ENCODE data around the gene PCDHGC3. TPM values are rescaled to one million over a fixed set of nuclear protein-coding genes. Genes with fewer than 3 reads are reported as not detected.
A peak's percentile ranks its signal among the peaks of the same experiment; 100 is the strongest.

PCDHGC3 gene
- total and polyA plus RNA-seq, 9 of the 15 experiments (the other 6 are each of a cell fraction or from before 2014, with no cell fraction given), result 0.07 TPM; not detected in 8

DNA sequence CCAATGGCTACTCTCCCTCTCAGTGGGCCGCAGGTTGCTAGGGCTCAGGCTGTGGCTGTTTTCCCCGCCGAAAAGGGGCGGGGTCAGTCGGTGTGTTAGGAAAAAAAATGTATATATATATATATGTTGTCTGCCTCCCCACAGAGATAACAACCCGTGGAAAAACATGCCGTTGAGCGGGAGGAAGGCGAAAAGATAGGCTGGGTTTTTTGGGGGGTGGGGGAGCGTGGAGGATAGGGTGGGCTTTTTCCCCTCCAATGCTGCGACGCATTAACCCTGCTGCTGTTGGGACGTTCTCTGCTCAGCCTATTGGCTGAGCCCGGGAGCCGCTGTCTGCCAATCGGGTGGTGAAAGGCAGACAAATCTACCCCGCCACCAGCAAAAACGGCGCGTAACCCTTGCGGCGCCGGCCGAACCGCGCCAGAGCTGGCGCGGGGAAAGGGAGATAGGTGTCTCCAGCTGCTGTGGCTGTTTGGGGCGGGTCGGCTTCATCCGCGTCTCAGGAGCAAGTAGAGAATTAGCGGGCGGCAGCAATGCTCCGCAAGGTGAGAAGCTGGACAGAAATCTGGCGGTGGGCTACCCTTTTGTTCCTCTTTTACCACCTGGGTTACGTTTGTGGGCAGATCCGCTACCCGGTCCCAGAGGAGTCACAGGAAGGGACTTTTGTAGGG lies 9.0 kb downstream of the PCDHGC3 start, which contains the start of gene PCDHGC4:
TSS of gene PCDHGC4 (plus strand) at position 390 of the 671 bp plus-strand sequence. CDS start at position 534, 144 bp downstream.
- Histone ChIP-seq H3K9me3 (replicated peaks; ENCODE audit: control insufficient read depth, insufficient read depth, low read depth, low read length) (no peaks in the 10 kb centered on the region), H3K4me2 (ENCODE audit: insufficient read depth, low read length) (no peak within 1 kb of the TSS), H3K79me2 (ENCODE audit: control insufficient read depth, insufficient read depth, low read length) (no peaks in the 10 kb centered on the region), H3K9me1 (ENCODE audit: control insufficient read depth, insufficient read depth, low read length) (no peaks in the 10 kb centered on the region), H3K27me3 (ENCODE audit: control insufficient read depth in 2 of 2, insufficient read depth in 2 of 2, low read length in 2 of 2) (peaks cover 49 to 54% of the 10 kb centered on the region in 2 experiments), H3K9ac (ENCODE audit: insufficient read depth in 1 of 2, low read depth in 2 of 2, low read length in 2 of 2) (peak within 1 kb of the TSS in 1 of 2 experiments; percentile 26; a peak in 1 of 4 replicates), H3K4me1 (replicated peaks in 1 of 2; ENCODE audit: control insufficient read depth in 2 of 2, insufficient read depth in 2 of 2, low read length in 2 of 2) (peaks cover 0 to 6% of the 10 kb centered on the region in 2 experiments; a peak in 2 of 5 replicates), H3K4me3 (no peak within 1 kb of the TSS), H4K20me1 (replicated peaks; ENCODE audit: control insufficient read depth, insufficient read depth, low read length) (no peaks in the 10 kb centered on the region), H3K36me3 (ENCODE audit: control insufficient read depth, insufficient read depth, low read length) (no peaks in the 10 kb centered on the region), H3K27ac (ENCODE audit: extremely low read depth, low read depth, low read length) (no peak within 1 kb of the TSS), H2AFZ (ENCODE audit: low read depth, low read length) (no peak within 1 kb of the TSS)
- ChIA-PET POLR2A (interaction anchor here (1.1 to 1.4 kb wide), 3 partner anchors 9 to 168 kb away, joined by 3 read pairs; partner anchors contain the start of gene PCDHGC3), CTCF (ENCODE audit: low intra/inter-chr PET ratio) (no interaction called here)
- BruUV-seq (replicated peaks), result no TSS peak
- in situ Hi-C loops (cut with MboI) (no loop called here), intact Hi-C loops (cut with micrococcal nuclease) (no loop called here)
- FAIRE-seq (no peak), DNase-seq (ENCODE audit: extremely low read depth in 1 of 4, low spot score in 3 of 4) (no peak), ATAC-seq (peak; percentile 64)
- TF ChIP-seq ZNF76 (CRISPR knock-in tag; IDR thresholded peaks at IDR 0.05; ENCODE audit: borderline replicate concordance), result no peak
- TF ChIP-seq RBM34 (IDR thresholded peaks at IDR 0.05; ENCODE audit: borderline replicate concordance, insufficient read depth, low read length), result no peak
- TF ChIP-seq, protein P1, sequence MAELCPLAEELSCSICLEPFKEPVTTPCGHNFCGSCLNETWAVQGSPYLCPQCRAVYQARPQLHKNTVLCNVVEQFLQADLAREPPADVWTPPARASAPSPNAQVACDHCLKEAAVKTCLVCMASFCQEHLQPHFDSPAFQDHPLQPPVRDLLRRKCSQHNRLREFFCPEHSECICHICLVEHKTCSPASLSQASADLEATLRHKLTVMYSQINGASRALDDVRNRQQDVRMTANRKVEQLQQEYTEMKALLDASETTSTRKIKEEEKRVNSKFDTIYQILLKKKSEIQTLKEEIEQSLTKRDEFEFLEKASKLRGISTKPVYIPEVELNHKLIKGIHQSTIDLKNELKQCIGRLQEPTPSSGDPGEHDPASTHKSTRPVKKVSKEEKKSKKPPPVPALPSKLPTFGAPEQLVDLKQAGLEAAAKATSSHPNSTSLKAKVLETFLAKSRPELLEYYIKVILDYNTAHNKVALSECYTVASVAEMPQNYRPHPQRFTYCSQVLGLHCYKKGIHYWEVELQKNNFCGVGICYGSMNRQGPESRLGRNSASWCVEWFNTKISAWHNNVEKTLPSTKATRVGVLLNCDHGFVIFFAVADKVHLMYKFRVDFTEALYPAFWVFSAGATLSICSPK (IDR thresholded peaks at IDR 0.05; ENCODE audit: borderline replicate concordance), result no peak
- no peak for TF ChIP-seq TAF9B (IDR thresholded peaks at IDR 0.05; ENCODE audit: partially characterized antibody)
- no peak for TF ChIP-seq ZNF3 (CRISPR knock-in tag; IDR thresholded peaks at IDR 0.05)
- TF ChIP-seq POLR2G (IDR thresholded peaks at IDR 0.05; ENCODE audit: low read depth, low read length), result no peak
- no peak for TF ChIP-seq ZNF584 (CRISPR knock-in tag; IDR thresholded peaks at IDR 0.05; ENCODE audit: low read depth)
- TF ChIP-seq ZNF79 (CRISPR knock-in tag; IDR thresholded peaks at IDR 0.05; ENCODE audit: low read depth), result no peak
- no peak for TF ChIP-seq ZNF143 (CRISPR knock-in tag; IDR thresholded peaks at IDR 0.05)
- TF ChIP-seq, protein P2, sequence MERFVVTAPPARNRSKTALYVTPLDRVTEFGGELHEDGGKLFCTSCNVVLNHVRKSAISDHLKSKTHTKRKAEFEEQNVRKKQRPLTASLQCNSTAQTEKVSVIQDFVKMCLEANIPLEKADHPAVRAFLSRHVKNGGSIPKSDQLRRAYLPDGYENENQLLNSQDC (CRISPR knock-in tag; IDR thresholded peaks at IDR 0.05), result no peak
- TF ChIP-seq ZC3H11A (IDR thresholded peaks at IDR 0.05; ENCODE audit: low read depth, low read length), result no peak
- TF ChIP-seq PML (IDR thresholded peaks at IDR 0.05; ENCODE audit: low read length), result no peak
- TF ChIP-seq MEIS2 (IDR thresholded peaks at IDR 0.05; ENCODE audit: partially characterized antibody), result no peak
- TF ChIP-seq, protein P3, sequence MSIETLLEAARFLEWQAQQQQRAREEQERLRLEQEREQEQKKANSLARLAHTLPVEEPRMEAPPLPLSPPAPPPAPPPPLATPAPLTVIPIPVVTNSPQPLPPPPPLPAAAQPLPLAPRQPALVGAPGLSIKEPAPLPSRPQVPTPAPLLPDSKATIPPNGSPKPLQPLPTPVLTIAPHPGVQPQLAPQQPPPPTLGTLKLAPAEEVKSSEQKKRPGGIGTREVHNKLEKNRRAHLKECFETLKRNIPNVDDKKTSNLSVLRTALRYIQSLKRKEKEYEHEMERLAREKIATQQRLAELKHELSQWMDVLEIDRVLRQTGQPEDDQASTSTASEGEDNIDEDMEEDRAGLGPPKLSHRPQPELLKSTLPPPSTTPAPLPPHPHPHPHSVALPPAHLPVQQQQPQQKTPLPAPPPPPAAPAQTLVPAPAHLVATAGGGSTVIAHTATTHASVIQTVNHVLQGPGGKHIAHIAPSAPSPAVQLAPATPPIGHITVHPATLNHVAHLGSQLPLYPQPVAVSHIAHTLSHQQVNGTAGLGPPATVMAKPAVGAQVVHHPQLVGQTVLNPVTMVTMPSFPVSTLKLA (conservative IDR thresholded peaks at IDR 0.05), result no peak
- TF ChIP-seq ZNF316 (IDR thresholded peaks at IDR 0.05), result no peak
- TF ChIP-seq ZNF778 (CRISPR knock-in tag; IDR thresholded peaks at IDR 0.05), result no peak
- TF ChIP-seq HOXB6 (CRISPR knock-in tag; IDR thresholded peaks at IDR 0.05; ENCODE audit: borderline replicate concordance), result no peak
- TF ChIP-seq JUND (IDR thresholded peaks at IDR 0.05; ENCODE audit: borderline replicate concordance, low read depth, low read length), result no peak
- TF ChIP-seq JUND (tag; IDR thresholded peaks at IDR 0.05; ENCODE audit: borderline replicate concordance, low read depth, low read length), result no peak
- no peak for TF ChIP-seq RNF2 (IDR thresholded peaks at IDR 0.05)
- 7% methylated on average over 36 of the region's 39 CpGs for WGBS (ENCODE audit: insufficient coverage, low coverage, missing lambda C conversion rate)
